Stimulated activated CD8-positive, alpha-beta memory T cell treated with anti-CD3 and anti-CD28 coated beads, Interleukin-4, amount 100 ng/mL, for 48 hours (primary cell): ENCODE data around the gene SLN.

Source experiments
- DNase-seq: peaks from one replicate; pipeline ENCODE4 v3.0.0-alpha.2; 2020

The SLN gene

DNA sequence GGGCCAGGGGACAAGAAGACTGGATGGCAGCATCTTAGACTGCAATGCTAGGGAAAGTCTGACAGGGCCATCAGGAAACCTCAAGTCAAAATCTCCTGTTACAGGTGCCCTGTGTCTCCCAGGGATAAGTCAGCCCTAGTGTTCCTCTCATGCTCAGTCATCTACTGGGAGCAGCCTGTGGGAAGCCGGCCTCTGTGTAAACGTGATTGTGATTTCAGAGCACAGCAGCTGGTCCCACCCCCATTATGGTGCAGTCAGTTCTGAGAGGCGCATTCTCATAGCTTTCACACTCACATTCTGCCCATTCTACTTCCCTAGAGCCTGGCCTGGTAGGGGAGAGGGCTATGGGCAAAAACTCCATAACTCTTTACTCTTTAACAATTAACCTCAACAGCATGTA, 7.2 kb upstream of the SLN start:
- no peak for DNase-seq

DNA sequence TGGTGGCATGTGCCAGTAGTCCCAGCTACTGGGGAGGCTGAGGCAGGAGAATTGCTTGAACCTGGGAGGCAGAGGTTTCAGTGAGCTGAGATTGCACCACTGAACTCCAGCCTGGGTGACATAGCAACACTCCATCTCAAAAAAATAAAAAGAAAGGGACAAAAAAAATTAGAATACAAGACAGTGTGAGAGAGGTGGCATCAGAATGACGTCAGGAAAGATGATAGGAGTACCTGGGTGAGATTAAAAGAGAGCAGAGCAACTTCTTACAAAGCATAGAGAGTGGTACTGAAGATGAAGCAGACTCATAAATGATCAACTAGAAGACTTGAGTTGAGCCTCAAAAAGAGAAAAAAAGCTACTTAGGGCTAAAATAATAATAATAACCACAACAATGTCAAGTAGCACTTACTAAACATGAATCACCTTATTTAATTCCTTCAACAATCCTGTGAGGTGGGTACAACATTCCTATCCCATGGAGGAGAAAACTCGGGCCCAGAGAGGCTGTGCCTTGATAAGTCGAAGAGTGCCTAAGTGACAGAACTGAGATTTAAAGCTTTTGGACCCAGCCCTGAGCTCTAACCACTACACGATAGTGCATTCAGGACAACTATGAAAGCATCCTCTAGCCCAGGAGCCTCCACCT, 5.2 kb upstream of the SLN start:
- DNase-seq: no peak

DNA sequence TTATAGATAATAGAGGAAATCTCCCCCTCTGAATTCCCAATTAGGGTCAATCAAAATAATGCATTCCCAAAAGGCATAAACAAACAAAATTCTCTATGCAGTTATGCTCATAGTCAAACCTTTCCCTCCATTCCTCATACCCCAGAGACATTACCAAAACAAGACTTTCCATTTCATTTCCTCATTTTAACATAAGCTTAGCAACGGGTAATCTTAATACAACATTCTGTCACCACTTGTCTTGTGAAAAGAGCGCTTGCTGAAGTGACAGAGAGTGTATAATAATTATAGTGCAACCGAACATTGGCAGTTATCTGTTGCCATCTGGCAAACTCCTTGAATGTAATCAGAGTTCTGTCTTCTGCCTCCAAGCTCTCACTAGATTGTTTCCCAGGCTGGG, 1.2 kb upstream of the SLN start:
- DNase-seq: no peak

DNA sequence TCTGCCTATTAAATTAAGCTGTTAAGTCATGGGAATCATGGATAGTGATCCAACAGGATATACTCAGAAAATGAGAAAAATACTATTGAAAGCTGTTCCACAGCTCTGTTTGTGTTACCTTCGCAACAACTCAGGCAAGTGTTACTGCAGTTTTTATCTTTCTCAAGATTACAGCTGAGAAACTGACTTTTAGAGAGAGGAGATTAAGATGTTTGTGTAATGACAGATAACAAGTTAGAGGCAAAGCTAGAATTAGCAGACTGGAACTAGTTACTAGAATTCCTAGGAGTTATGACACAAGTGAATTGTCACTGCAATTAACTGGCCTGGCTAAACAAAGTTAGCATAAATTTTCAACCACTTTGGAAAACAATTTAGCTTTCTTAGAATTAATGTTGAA, 1.6 kb downstream of the SLN start:
- DNase-seq: no peak

DNA sequence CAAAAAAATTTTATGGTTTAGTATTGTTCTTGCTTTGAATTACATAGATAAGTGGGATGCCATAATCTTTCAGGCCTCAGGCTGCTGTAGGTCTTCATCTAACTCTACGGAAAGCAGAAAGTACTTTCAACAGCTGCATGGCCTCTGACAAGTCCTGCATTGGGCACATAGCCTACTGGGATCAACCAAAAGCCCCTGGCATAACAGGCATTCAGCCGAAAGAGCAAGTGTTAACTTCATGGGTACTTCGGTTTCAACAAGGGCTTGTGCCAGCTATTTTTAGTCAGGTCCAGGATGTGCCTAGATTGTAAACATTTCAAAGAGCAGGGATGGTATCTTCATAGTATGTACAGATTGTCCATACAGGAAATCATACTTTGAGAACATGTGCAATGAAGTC, 3.1 kb downstream of the SLN start:
- DNase-seq: no peak

DNA sequence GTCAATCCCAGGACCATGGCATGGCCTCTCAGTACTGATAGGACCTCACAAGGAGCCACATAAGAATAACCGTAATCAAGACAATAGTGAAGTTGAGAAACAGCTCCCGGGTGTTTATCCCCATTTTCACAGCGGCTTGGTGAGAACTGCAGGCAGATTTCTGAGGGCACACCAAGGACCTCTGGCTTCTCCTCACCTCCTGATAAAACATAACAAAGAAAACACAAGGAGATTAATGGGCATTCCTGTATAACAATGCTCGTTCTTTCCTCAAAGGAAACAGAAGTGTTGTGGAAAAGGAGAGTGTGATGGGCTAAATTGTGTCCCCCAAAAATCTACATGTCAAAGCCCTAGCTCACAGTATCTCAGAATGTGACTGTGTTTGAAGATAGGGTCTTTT, 4.0 kb downstream of the SLN start:
- DNase-seq: no peak

DNA sequence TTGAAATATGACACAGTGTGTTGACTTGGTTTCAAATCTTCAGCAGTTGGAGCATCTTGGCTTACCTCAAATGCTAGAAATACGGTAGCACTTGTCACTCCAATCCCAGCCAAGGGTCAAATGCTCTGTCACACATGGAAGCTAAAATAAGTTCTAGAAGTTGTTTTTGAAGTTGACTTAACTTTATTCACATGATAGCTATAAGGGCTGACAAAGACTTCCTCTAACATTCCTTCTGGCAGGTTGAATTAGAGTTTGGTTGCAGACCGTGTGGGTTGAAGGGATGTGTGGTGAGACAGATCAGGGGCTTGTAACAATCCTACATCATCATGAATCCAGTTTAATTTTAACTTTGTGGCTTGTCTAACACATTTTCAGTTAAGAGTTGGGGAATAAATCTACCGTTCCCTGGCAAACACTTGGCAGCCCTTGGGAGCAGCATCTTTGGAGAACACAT, 4.6 kb downstream of the SLN start:
- DNase-seq: no peak

DNA sequence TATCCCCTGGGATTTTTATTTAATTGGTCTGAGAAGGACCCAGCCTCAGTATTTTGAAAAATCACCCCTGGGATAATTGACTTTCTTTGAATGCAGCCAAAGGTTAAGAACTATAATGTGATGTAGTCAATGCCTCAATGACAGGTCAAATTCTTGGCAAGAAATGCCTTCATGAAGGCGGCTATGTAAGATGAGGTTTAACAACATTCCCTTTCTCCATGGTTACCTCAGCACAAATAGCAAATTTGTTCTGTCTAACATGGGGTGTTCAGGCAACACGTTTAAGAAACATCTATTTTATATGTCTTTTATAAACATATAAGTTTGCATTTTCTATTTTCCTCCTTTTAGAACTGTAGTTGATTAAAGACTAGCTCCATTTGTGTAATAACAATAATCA, 5.3 kb downstream of the SLN start:
- DNase-seq: no peak

DNA sequence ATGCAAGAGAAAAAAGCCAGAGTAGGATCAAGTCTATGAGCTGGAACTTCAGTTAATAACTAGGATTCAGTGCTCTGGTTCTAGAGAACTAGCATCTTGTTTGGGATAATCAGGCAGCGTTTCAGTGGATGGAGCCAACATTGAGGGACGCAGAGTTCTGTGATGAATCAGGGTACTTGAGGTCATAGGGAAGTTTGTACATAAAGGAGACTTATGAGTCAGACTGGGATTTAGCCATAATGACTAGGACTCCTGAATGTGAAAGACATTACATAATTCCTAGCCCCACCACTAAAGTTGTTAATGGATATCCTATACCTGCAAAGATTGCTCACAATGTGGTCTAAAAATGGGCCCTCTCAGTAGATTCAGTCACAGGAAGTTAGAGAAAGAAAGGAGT, 6.8 kb downstream of the SLN start:
- no peak for DNase-seq

DNA sequence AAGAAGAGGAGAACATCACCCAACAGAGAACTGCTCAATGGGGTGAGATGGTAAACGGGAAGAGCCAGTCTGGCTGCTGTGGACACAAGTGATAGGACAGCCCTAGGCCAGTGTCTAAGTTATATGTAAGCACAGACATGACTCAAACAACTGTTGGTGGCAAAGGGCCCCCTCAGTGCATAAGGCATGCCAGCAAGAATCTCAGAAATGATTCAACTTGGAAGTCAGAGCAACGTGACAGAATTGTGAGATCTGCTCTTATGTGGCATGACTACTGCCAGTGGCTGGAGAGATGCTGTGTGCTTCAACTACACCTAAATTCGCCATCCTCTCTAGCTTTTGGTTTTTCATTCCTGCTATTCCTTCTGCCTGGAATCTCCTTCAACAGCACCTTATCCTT, 7.4 kb downstream of the SLN start:
- DNase-seq: no peak

DNA sequence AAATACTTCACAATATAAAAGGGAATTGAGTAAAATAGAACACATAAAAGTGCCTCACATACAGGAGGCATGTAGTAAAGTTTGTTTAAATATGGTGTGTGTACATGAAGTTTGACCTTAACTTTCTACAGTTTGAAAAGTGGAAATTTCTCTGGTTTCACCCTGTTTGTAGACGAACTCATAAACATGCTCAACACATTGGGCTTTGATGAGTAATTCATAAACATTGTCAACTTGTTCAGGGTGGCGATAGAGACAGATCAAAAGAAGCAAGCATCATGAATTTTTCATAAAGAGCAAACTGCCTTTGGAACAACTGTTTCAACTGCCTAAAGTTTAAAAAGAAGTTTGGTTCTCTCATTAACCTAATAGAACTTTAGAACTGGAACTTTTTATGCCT, 9.1 kb downstream of the SLN start:
- no peak for DNase-seq

DNA sequence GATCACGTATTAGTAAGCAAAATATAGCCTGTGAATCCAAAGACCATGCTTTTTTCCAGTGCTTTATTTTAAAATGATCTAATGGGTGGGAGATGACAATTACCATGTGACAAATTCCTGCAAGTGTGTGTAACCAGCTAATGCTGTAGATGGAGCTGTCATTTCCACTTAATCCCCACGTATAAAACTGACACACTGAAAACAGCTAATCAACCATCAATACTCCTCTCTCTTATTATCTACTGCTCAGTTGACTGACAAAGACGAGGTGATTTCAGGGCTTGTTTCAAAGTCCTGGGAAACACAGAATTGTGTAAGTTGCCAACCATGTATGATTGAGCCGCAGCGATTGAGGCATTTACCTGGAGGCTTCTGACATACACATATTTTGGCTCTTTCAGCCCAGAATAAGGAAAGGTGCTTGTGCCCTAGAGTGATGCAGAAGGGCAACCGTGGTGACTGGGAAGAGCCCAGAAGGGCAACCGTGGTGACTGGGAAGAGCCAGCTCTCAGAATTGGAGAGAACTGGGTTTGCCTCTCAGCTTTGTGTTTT, 9.7 kb downstream of the SLN start:
- no peak for DNase-seq

DNA sequence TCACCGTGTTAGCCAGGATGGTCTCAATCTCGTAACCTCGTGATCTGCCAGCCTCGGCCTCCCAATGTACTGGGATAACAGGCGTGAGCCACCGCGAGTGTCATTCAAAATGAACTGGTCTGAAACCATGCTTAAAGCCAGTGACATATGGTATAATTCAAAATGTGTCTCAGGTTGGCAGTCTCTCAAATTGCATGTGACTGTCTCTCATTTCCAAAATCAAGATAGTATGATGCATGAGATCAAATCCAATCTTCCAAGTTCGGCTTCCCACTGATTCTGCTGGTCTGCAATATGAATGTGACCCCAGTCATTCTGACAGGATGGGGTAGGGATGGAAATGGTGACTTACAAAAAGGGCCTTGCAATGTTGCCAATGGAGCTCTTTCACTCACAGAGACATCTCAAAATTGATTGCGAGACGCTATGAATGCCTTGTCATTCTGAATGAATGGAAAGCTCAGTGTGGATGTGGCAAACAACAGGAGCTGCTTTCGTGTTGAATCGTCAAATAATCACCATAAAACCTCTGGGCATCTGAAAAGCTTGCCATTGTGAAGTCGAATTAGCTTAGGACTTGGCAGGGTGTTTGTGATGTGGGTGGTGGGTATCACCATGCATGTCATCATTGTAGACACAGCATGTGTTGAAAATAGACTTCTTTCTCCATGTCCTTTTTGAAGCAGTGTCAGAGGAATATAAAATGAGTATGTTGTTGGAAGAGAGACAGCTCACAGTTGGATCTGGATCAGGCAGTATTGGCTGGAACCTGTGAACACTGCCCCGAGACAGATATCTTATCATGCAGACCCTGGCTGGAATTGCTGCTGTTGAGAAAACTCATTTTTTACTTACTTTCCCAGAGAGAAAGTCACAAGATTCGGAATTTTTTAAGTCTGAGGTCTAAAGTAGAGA, 12.2 kb downstream of the SLN start:
- no peak for DNase-seq

DNA sequence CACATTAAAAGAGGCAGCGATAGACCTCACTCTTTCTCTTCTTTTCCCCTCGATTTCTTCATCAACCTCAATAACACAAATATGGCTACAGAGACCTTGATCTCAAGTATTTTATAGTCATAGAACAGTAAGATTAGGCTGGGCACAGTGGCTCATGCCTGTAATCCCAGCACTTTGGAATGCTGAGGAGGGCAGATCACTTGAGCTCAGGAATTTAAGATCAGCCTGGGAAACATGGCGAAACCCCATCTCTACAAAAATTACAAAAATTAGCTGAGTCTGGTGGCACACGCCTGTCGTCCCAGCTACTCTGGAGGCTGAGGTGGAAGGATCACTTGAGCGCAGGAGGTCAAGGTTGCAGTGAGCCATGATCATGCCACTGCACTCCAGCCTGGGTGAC, 14.6 kb downstream of the SLN start:
- DNase-seq: no peak

DNA sequence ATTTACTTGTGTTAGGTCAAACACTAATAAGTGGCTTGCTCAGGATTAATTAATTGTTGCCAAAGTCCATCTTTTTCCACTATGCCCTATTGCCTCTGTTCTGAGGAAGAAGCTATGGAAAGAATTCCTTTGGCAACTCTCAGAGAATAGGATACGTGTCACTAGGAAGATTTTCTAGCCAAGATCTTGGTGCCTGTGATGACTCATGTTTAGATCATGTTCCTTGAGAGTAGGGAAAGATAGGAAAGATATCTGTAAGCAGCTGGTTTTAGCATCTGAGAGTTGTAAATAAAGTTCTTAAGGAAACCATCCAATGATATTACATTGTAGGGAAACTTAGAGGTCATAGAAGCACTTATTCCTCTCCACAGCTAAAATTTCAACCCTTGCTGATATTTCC, 15.7 kb downstream of the SLN start:
- no peak for DNase-seq

DNA sequence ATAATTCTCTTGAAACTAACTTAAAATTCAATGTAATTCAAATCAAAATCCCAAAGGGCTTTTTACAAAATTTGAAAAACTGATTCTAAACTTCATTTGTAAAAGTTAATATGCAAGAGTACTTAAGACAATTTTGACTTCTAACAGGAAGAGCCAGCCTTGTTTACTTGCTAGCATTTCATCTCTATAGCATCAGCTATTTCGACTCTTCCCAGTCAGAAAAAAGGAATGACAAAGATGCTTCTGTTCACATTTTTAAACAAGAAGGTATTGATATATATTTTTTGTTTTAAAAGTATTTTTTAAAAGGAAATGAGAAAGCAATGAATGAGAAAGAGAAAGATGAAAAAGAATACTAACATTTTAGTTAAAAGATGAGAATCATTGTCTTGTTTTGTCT, 16.4 kb downstream of the SLN start:
- DNase-seq: no peak

DNA sequence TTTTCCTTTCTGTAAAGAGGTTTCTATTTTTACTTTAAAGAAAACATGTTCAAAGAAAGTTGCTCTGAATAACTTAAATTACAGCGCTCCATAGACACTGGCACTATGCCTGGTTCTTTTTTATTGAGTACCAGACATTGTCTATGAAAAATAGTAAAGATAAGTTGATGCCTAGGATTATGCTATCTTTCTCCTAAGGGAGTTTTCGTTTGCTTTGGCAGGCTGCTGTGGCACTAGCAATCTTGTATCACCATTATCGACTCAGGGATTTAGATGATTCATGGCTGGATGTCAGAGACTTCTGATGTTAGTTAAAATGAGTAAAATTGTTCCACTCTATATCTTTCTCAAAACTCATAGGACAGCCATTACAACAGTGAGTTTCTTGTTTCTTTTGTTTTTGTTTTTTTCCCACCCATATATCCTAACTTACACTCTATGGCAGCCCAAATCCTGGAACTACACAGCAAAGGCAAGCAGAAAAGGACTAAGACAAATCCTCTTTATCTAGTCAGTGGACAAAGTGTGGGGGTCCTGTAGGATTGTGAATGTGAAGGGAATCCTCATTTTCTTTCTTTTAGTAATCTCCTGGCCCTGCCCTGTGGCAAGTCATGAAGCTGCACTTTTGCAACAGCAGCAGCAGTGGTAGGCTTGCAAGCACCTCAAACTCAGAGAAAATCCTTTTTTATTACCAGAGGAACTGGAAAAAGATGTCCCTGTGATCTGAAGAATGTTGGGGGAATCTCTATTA, 20.7 kb downstream of the SLN start:
- no peak for DNase-seq

DNA sequence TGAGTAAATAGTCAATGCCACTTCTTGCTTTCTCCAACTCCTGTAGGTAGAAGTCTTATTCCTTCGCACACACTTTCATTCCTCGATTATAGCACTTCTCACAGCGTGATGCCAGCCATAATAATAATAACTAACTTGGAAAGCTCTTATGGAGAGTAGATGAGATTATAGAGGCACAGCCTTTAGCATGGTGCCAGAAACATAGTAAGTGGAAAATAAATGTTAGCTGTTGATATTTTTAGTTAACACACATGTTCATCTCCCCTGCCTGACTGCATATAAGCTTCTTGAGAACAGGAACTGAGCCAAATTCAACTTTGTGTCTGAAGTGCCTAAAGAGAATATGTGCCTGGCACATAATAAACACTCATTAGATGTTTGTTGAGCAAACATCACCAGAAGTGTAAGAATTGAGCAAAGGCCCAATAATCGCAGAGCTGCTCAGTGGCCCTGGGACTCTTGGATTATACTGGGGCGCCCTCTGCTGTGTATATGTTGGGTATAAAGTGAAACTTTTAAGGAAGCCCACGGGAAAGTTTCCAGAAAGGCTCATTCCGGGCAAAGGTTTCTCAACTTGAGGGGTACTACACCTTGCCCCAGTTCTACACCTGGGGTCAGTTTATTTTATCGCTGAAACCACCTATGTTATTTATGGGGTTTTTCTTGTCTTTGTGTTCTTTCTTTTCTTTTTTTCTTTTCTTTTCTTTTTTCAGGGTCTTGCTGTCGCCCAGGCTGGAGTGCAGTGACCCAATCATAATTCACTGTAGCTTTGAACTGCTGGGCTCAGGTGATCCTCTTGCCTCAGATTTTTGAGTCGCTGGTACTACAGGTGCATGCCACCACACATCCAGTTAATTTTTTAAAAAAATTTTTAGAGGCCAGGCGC, 22.3 kb downstream of the SLN start:
- peak; percentile 73 for DNase-seq

DNA sequence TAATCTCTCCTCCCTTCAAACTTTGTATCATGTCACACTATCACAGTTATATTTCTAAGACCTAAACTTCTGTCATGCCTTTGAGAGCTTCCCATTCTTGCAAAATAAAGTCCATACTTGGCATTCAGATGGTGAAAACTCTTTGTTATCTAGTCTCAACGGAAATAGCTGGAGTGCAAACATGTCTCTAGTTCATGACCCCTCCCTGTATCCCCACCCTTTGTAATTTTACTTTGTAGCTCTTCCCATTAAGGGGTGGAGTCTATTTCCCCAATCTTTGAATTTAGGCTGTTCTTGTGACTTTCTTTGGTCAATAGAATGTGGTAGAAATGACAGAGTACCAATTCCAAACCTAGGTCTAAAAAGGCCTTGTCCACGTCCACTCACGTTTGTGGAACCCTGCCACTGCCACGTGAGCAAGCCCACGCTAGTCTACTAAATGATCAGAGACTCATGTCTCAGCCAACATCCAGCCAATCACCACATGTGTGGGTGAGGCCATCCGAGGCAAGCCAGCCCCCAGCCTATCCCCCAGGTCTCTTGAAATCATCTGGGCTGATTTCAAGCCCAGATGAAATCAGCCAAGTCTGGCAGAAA, 23.4 kb downstream of the SLN start:
- DNase-seq: no peak

DNA sequence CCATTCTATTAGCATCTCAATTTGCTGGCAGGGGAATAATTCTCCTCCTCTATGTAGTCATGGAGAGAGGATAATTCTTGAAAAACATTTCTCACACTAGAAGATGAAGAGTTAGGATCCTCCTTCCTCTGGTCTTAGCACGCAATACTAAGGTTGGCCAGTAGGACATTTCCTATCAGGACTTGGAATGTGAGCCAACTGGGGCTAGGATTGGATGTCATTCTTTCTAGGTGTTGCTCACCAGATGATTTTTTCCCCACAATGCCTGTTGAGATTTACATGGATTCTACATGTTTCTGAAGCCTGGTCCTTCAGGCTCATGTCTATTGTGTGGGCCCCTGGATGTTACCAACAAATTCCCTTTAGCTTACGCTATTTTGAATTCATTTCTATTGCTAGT, 28.0 kb downstream of the SLN start:
- DNase-seq: no peak

DNA sequence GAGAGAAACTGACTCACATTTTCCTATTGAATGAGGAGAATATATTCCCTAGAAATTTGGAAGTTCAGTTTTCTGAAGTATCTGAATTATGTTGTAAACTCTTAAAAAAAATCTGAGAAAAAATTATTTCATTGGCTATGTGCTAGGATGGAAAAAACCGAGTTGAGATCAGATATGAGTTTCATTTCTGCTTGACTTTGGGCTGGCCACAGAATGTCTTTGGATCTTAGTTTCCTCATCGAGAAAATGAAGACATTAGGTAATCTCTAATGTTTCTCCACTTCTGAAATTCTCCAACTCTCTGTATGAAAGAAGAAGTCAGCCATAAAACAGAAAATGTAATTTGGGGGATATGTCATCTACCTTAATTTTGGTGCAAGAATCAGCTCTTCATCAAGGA, 28.8 kb downstream of the SLN start:
- DNase-seq: no peak

DNA sequence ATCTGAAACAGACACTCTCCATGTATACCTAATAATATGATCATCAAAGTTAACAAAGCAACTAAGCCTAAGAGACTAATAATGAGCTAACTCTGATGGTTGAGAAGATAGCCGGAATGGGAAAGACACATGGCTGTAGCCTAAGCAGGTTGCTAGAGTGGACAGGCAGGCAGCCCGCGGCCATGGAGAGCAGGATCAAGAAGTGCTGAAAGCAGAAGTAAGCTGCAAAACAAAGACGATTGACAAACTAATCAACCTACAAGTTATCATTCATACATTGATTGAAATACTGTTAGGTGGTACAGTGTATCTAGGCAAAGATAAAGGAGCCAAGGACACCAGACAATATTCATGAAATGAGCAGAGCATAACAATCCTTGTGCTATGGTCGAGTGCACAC, 29.3 kb downstream of the SLN start:
- DNase-seq: no peak
